ENCODE data around the gene GPR101.
"Not testable (repeated sequence)": the region's sequence is repeated elsewhere in the genome, so short reads cannot be mapped to it uniquely, and the experiment has no call there.

GPR101 gene

DNA sequence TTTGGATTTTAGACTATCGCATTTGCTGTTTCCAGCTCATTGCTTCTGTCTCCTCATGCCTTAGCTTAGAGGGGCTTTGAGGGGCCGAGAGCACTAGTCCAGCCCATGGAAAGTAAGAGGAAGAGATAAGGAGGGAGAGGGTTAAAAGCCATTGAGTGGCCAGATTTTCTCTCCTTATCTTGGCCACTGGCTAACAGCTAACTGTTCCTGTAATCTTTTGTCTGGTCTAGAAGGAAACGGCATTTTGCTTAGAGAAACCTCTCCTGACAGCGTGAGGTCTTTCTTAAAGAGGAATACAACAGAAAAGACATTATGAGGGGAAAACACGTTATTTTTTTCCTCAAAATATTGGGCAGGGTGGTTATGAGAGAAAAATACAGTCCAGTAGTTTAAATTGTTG is 7.9 kb downstream of the GPR101 start:
- Histone ChIP-seq H3K4me1 (ENCODE audit: control insufficient read depth, insufficient read depth, low read length) (no peaks in the 10 kb centered on the region), H3K36me3 (ENCODE audit: control insufficient read depth, insufficient read depth, low read length) (no peaks in the 10 kb centered on the region), H3K4me3 (ENCODE audit: insufficient read depth, low read depth, low read length) (no peak overlapping the region), H3K27me3 (ENCODE audit: control insufficient read depth, insufficient read depth, low read length, poor library complexity, severe bottlenecking) (peaks cover 38% of the 10 kb centered on the region), H3K9me3 (ENCODE audit: control insufficient read depth, low read length) (no peaks in the 10 kb centered on the region), H3K27ac (ENCODE audit: insufficient read depth, low read depth, low read length, poor library complexity, severe bottlenecking) (no peak overlapping the region)
- 56 to 75% methylated on average over 5 of the region's 5 CpGs for WGBS, 2 experiments

DNA sequence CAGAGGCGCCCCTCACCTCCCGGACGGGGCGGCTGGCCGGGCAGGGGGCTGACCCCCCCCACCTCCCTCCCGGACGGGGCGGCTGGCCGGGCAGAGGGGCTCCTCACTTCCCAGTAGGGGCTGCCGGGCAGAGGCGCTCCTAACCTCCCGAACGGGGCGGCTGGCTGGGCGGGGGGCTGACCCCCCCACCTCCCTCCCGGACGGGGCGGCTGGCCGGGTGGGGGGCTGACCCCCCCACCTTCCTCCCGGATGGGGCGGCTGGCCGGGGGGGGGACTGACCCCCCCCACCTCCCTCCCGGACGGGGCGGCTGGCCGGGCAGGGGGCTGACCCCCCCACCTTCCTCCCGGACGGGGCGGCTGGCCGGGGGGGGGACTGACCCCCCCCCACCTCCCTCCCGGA is 33.6 kb downstream of the GPR101 start:
- WGBS, 2 experiments: 97% methylated on average over 6 of the region's 31 CpGs; no CpG with 5 or more reads in 1 of the 2 experiments
- H3K36me3 ChIP-seq (ENCODE audit: control insufficient read depth, insufficient read depth, low read length); H3K4me3 ChIP-seq (ENCODE audit: insufficient read depth, low read depth, low read length); H3K4me1 ChIP-seq (ENCODE audit: control insufficient read depth, insufficient read depth, low read length); H3K27me3 ChIP-seq (ENCODE audit: control insufficient read depth, insufficient read depth, low read length, poor library complexity, severe bottlenecking); H3K9me3 ChIP-seq (ENCODE audit: control insufficient read depth, low read length); H3K27ac ChIP-seq (ENCODE audit: insufficient read depth, low read depth, low read length, poor library complexity, severe bottlenecking): not testable (repeated sequence)

DNA sequence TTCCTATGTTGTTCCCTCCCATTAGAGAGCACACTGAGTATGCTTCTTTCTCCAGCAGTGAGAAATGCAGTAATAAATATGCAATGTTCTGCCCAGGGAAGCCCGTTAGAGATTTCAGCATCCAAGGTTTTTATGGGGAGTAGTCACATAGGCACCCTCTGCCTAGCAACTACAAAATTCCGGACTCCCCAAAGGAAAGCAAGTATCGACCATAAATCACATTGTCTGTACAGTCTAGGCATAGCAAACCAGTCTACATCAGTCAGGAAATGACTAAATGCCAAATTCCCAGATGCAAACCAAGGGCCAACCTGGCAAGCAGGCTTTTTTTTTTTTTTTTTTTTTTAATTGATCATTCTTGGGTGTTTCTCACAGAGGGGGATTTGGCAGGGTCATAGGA is 34.8 kb downstream of the GPR101 start:
- WGBS, 2 experiments: 29 to 33% methylated on average over 3 of the region's 3 CpGs

More for the DNA sequence above, 34.8 kb downstream of the GPR101 start:
- Histone ChIP-seq H3K4me1 (ENCODE audit: control insufficient read depth, insufficient read depth, low read length) (no peaks in the 10 kb centered on the region), H3K27ac (ENCODE audit: insufficient read depth, low read depth, low read length, poor library complexity, severe bottlenecking) (no peak overlapping the region), H3K27me3 (ENCODE audit: control insufficient read depth, insufficient read depth, low read length, poor library complexity, severe bottlenecking) (no peaks in the 10 kb centered on the region), H3K9me3 (ENCODE audit: control insufficient read depth, low read length) (no peaks in the 10 kb centered on the region), H3K36me3 (ENCODE audit: control insufficient read depth, insufficient read depth, low read length) (no peaks in the 10 kb centered on the region), H3K4me3 (ENCODE audit: insufficient read depth, low read depth, low read length) (no peak overlapping the region)

All from ectodermal cell (in vitro differentiated cells).